Choroid plexus epithelial cell (primary cell): ENCODE results near the gene OXA1L.
"Not testable (repeated sequence)": the region's sequence is repeated elsewhere in the genome, so short reads cannot be mapped to it uniquely, and the experiment has no call there.

Experiments used
- DNase-seq: peaks from one replicate; pipeline ENCODE4 v3.0.0-alpha.2; 2010; ENCODE audit warnings: low read depth
- H3K4me3 ChIP-seq: 2 replicates; pipeline ENCODE4 v1.5.1; 2011; ENCODE audit warnings: low read depth, mild to moderate bottlenecking, control low read depth, low read length, moderate library complexity
- CTCF ChIP-seq: conservative IDR thresholded peaks from 2 replicates; pipeline ENCODE4 v1.5.1; 2011; ENCODE audit warnings: low read depth, mild to moderate bottlenecking, control low read depth, inconsistent platforms, low read length, moderate library complexity

Gene OXA1L

GRCh38 chr14:22766457-22767322 is at the start of gene OXA1L:
Gene OXA1L (plus strand): TSS chr14:22766688. CDS start chr14:22766702, 14 bp downstream.
- no peak for TF ChIP-seq CTCF
- H3K4me3 ChIP-seq, result peak within 1 kb of the TSS; percentile 99
- peak; percentile 98 for DNase-seq

- no peak for TF ChIP-seq CTCF
- DNase-seq, result no peak
- H3K4me3 ChIP-seq, result no peak overlapping the region
Measured at GRCh38 chr14:22718091-22718490, 48.4 kb upstream of the OXA1L start.

- H3K4me3 ChIP-seq, result no peak overlapping the region
- no peak for DNase-seq
- no peak for TF ChIP-seq CTCF
Measured at GRCh38 chr14:22721213-22721612, 45.3 kb upstream of the OXA1L start.

- TF ChIP-seq CTCF, result no peak
- no peak overlapping the region for H3K4me3 ChIP-seq
- DNase-seq, result no peak
Measured at GRCh38 chr14:22723815-22724214, 42.7 kb upstream of the OXA1L start.

GRCh38 chr14:22724847-22725246 is 41.6 kb upstream of the OXA1L start:
- not testable (repeated sequence) for DNase-seq

GRCh38 chr14:22725374-22725773 is 41.1 kb upstream of the OXA1L start:
- not testable (repeated sequence) for H3K4me3 ChIP-seq, DNase-seq

More at GRCh38 chr14:22724847-22725246, 41.6 kb upstream of the OXA1L start:
- not testable (repeated sequence) for H3K4me3 ChIP-seq

GRCh38 chr14:22726012-22726411 is 40.5 kb upstream of the OXA1L start:
- no peak for DNase-seq
- no peak for TF ChIP-seq CTCF

GRCh38 chr14:22732062-22732461 is 34.4 kb upstream of the OXA1L start:
- DNase-seq, H3K4me3 ChIP-seq: not testable (repeated sequence)

More at GRCh38 chr14:22726012-22726411, 40.5 kb upstream of the OXA1L start:
- H3K4me3 ChIP-seq, result no peak overlapping the region

- no peak for TF ChIP-seq CTCF
- no peak for DNase-seq
Measured at GRCh38 chr14:22733829-22734228, 32.7 kb upstream of the OXA1L start.

More at GRCh38 chr14:22733829-22734228, 32.7 kb upstream of the OXA1L start:
- H3K4me3 ChIP-seq, result no peak overlapping the region
